ENCODE results near the gene RTN4.

DNA sequence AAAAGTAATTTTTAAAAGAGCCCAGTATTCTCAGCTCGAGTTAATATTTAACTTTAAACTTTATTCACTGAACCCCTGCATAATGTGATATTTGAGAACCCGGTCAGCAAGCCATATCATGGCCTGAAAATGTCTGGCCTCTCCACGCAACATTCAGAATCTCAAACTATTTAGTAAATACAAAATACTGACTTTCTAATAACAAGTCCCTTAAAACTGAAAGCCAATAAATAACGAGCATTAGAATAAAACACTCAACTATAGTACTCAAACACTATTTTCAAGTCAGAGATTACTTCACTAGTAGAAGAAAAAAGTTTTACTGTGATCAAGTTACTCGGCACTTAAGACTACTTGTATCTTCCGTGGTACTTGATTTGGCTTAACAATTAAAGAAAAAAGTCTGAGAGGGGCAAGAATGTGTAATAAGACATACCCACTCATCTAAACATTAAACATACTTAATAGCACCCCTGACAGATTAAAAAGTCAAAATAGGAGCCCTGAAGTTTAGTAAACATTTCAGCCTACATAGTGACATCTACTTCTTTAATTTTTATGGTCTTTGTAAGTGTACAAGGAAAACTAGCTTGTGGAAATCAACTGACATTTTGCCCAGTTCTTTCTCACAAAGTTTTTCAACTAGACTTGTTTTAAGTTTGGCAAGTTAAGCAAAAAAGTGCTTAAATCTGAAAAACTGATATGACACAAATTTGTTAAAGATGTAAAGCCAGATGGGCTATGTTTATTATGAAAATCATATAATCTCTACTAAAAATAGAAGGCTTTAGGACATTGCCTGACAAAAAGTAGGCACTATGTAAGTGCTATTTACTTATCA lies 38.2 kb downstream of the RTN4 start:
- TF ChIP-seq POLR2A (IDR thresholded peaks at IDR 0.05) (no peak), CTCF (IDR thresholded peaks at IDR 0.05) (no peak)

Data from body of pancreas (tissue), 4 donors.